NK-92 treated with Interleukin-12 subunit alpha and Interleukin-12 subunit beta, amount 100 ng/mL, for 24 hours (cell line): ENCODE results near the gene MXI1.

Source experiments
- DNase-seq: peaks from one replicate; lab custom pipeline; 2025; lab: John Stamatoyannopoulos, UW

Gene MXI1

DNA sequence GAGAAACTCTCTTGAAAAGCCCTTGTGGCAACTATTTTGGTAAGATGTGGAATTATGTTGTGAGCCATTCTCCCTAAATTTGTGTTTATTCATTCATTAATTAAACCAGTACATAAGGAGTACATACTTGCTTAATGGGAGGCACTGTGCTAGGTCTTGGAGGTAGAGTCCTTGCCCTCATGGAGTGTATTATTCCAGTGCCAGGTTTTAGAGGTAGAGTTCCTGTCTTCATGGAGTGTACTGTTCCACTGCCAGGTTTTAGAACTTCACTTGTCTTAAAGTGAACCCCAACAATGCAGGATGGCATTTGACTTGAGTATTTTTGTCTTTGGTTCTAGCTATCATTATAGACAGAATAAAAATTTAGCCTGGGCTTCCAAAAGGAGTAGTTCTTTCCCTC lies 8.8 kb downstream of the MXI1 start:
- no peak for DNase-seq

GRCh38 chr10:110216942-110217661 lies 9.7 kb downstream of the MXI1 start:
- DNase-seq, result no peak

DNA sequence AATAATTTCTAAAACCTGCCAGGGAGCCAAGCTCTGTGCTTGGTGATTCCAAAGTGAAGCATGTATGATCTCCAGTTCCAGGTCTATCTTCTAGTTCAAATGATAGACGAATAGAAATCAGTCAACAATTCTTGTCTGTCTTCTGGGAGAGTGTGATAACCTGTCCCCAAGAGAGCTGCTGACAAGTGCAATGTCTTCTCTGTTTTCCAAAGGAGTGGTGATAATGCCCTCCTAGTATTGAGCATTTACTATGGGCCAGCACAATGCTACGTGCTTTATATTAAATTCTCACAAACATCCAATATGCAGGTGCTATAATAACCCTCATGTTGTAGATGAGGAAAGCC lies 10.2 kb downstream of the MXI1 start:
- DNase-seq, result no peak

DNA sequence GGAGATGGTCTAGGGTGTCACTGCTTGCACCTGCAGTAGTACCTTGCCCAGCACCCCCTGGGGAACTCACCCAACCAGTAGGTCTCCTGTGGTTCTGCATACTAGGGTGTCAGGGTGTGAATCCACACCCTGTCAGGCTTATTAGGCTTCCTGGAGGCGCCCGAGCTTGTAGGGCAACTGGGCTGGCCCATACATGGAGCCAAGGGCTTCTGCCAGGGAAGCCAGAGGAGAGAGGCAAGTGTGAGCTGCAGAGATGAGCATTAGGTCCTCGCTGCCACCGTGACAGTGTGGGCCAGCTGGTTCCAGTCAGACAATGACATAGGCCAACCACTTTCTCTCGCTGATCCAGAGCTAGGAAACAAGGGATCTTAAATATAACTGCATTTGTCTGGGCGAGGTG lies 11.2 kb downstream of the MXI1 start:
- no peak for DNase-seq

- no peak for DNase-seq
These were observed 12.5 kb downstream of the MXI1 start for GRCh38 chr10:110219884-110220283.

DNA sequence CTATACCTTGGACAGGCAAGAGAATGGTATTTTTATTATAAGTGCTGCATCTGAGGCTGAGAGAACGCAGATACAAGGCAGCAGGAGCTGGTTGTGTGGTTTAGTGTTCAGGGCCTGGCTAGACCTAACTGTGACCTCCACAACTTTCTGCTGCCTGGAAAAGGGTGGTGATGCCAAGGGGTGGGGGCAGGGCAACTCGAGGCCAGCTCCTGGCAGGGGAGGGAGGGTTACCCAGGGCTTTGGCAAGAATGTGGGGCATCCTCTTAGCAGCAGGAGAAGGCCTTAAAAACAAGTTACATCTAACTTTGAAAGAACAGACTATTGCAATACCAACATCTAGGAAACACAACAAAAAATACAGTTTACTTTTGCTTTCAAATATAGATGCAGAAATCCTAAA lies 13.0 kb downstream of the MXI1 start:
- no peak for DNase-seq

- no peak for DNase-seq
These were observed 13.8 kb downstream of the MXI1 start for GRCh38 chr10:110221044-110221720.

GRCh38 chr10:110221721-110222261 lies 14.4 kb downstream of the MXI1 start:
- no peak for DNase-seq

GRCh38 chr10:110222641-110223297 lies 15.4 kb downstream of the MXI1 start:
- DNase-seq, result no peak

DNA sequence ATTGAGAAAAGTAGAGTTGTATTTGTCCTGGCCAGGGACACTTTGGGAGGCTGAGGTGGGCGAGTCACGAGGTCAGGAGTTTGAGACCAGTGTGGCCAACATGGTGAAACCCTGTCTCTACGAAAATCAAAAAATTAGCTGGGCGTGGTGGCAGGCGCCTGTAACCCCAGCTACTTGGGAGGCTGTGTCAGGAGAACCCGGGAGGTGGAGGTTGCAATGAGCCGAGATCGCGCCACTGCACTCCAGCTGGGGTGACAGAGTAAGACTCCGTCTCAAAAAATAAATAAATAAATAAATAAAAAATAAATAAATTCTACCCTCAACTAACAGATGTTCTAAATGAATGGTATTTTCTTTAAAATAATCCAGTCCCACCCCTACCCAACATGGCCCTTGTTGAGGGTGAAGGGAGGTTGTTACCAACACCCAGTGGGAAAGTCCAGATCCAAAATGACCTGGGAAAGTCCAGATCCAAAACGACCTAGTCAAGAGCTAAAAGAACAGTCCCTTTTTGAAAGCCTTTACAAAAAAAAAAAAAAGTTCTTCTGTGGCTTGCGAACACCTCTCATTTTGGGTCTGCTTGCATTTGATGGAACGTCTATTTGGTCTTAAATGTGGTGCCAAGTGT lies 16.0 kb downstream of the MXI1 start:
- no peak for DNase-seq

DNA sequence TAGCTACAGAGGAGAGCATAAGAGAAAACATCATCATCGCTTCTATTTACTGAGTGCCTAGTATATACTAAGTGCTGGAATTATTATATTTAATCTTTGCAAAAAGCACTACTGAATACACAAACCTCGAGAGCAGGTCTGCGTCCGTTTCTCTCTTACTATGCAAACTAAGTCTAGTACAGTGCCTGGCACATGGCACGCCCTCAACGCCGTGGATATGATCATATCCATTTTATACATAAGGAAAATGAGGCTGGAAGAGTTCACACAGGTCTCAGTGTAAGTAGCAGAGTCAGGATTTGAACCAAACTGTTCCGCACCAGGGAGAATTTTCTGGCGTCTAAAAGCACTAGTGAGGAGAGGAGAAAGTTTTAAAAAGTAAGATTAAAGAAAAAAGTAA lies 17.6 kb downstream of the MXI1 start:
- no peak for DNase-seq

- no peak for DNase-seq
These were observed 18.0 kb downstream of the MXI1 start for GRCh38 chr10:110225441-110225755.

DNA sequence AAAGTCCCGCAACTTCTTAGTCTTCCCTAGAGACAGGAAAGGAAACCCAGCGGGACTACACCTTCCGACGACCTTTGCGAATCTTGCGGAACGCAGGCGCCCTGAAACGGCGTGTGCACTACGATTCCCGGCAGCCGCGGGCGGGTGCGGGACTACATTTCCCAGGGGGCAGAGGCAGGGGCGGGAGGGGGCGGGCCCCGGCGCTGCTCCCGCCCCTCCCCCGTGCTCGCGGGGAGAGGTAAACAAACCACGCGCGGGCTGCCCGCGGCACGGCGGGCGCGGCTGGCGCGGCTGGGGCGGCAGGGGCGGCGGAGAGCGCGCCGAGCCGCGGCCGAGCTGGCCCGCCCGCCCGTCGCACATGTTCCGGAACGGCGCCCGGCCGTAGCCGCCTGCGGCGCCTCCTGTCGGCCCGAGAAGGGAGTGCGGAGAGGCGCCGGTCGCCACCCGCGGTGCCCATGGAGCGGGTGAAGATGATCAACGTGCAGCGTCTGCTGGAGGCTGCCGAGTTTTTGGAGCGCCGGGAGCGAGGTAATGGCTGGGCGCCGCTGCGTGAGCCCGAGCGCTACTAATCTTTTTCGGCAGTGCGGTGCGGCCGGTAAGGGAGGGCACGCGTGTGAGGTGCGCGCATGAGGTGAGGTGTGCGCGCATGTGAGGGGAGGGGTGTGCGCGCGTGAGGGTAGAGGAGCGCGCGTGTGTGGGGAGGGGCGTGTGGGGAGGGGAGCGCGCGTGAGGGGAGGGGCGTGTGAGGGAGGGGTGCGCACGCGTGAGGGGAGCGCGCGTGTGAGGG lies 18.5 kb downstream of the MXI1 start:
- peak; percentile 76 for DNase-seq

DNA sequence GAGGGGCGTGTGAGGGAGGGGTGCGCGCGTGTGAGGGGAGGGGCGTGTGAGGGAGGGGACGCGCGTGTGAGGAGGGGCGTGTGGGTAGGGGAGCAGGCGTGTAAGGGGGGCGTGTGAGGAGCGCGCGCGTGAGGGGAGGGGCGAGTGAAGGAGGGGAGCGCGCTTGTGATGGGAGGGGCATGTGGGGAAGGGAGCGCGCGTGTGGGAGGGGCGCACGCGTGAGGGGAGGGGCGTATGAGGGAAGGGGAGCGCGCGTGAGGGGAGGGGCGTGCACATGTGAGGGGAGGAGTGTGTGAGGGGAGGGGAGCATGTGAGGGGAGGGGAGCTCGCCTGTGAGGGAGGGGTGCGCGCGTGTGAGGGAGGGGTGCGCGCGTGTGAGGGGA lies 19.1 kb downstream of the MXI1 start:
- peak; percentile 72 for DNase-seq

DNA sequence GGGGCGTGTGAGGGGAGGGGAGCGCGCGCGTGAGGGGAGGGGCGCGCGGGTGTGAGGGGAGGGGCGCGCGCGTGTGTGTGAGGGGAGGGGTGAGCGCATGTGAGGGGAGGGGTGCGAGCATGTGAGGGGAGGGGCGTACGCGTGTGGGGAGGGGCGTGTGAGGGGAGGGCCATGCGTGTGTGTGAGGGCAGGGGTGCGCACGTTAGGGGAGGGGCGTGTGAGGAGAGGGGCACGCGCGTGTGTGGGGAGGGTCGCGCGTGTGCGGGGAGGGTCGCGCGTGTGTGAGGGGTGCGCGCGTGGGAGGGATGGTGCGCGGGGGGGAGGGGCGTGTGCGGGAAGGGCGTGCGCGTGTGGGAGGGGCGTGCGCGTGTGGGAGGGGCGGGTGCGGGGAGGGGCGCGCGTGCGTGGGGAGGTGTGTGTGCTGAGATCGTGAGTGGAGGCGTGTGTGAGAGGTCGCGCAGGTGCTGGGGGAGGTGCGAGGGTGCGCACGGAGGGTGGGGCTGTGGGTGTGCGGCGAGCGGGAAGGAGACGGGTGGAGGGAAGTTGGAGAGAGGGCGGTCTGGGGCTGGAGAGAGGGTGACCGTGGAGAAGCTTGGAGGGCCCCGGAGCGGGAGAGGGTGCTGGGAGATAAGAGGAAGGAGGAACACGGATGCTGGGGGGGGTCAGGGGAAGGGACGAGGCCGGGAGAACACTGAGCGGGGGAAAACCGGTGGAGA lies 19.7 kb downstream of the MXI1 start:
- DNase-seq, result no peak

- no peak for DNase-seq
These were observed 20.7 kb downstream of the MXI1 start for GRCh38 chr10:110228066-110228465.

- DNase-seq, result no peak
These were observed 21.8 kb downstream of the MXI1 start for GRCh38 chr10:110229155-110229554.

- no peak for DNase-seq
These were observed 26.4 kb downstream of the MXI1 start for GRCh38 chr10:110233846-110234245.

- no peak for DNase-seq
These were observed 30.6 kb downstream of the MXI1 start for GRCh38 chr10:110237894-110238480.

DNA sequence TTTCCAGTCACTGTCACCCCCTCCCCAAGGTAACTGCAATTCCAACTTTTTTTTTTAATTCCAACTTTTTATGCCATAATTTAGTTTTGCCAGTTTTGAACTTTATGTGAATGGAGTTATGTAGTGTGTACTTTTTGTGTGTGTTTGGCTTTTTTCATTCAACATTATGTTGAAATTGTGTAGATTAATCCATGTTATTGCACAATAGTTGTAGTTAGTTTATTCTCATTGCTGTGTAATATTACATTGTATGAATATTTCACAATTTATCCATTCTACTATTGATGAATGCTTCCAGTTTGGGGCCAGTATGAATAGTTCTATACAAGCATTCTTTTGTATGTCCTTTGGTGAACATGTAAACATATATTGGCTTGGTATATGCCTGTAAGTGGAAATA lies 32.5 kb downstream of the MXI1 start:
- DNase-seq, result no peak

- no peak for DNase-seq
These were observed 34.0 kb downstream of the MXI1 start for GRCh38 chr10:110241407-110241806.
